GM12878 (cell line): ENCODE results near the gene PTPN14. TPM values are rescaled to one million over a fixed set of nuclear protein-coding genes. Genes with fewer than 3 reads are reported as not detected.

Source experiments
- ATAC-seq: fragments of 200-7000 bp; cut with Tn5 transposase; 3 replicates; pipeline ENCODE4 v1.9.1; 2020; ENCODE audit warnings: mild to moderate bottlenecking, moderate library complexity
- BruUV-seq: library from RNA; stranded (reverse); fragments of 400-500 nt; replicated peaks from 2 replicates; lab custom pipeline; 2021; lab: Mats Ljungman, UMichigan
- CTCF ChIA-PET: fragments of 300-600 bp; sonication (Branson Sonifier 250); formaldehyde crosslinking; extraction: SDS; loops from one replicate; lab custom pipeline; 2021; ENCODE audit warnings: inconsistent platforms; lab: Yijun Ruan, JAX
- POLR2A ChIA-PET: fragments of 350-600 bp; formaldehyde crosslinking; extraction: SDS; loops from one replicate; lab custom pipeline; 2021; ENCODE audit warnings: inconsistent platforms; lab: Charles Lee
- RAD21 ChIA-PET: fragments of 300-600 bp; sonication (Branson Sonifier 250); formaldehyde crosslinking; loops from one replicate; lab custom pipeline; 2023; ENCODE audit warnings: antibody characterized with exemption; ENCODE audit not compliant: unreplicated experiment; lab: Charles Lee
- SMC1A ChIA-PET: fragments of 300-600 bp; sonication (Branson Sonifier 250); formaldehyde crosslinking; loops from one replicate; lab custom pipeline; 2023; ENCODE audit not compliant: unreplicated experiment, uncharacterized antibody; lab: Charles Lee
- DNase-seq: peaks from one replicate; pipeline ENCODE4 v3.0.0-alpha.2; 2011; ENCODE audit warnings: low read depth, low spot score
- FAIRE-seq: peaks from 3 replicates; lab custom pipeline; 2011; peaks lifted over from hg19 to GRCh38; lab: Jason Lieb, UNC
- H2AFZ ChIP-seq: 2 replicates; pipeline ENCODE4 v1.6.0; 2011; ENCODE audit warnings: low read depth, low read length, control low read depth; ENCODE audit not compliant: control insufficient read depth
- H3K27ac ChIP-seq: 2 replicates; pipeline ENCODE4 v1.5.1; 2011; ENCODE audit warnings: control low read depth; ENCODE audit not compliant: control insufficient read depth, insufficient read depth
- H3K27me3 ChIP-seq, 2 experiments: replicated peaks in 1 of 2; 2 replicates each; pipeline versions ENCODE4 v1.6.0 to v1.6.1; 2011; ENCODE audit warnings: low read length in 1 of 2; ENCODE audit not compliant: control insufficient read depth in 2 of 2, insufficient read depth in 2 of 2
- H3K36me3 ChIP-seq, 2 experiments: 2 replicates each; pipeline ENCODE4 v1.5.1; 2011; ENCODE audit warnings: low read length in 1 of 2; ENCODE audit not compliant: control insufficient read depth in 2 of 2, insufficient read depth in 2 of 2
- H3K4me1 ChIP-seq: 2 replicates; pipeline ENCODE4 v1.6.1; 2011; ENCODE audit warnings: mild to moderate bottlenecking, low read length, moderate library complexity, mixed read lengths; ENCODE audit not compliant: control insufficient read depth, insufficient read depth
- H3K4me2 ChIP-seq: 2 replicates; pipeline ENCODE4 v1.6.0; 2011; ENCODE audit warnings: control low read depth; ENCODE audit not compliant: control insufficient read depth, insufficient read depth
- H3K4me3 ChIP-seq: fragments of 200-600 bp; sonication (generic); 2 replicates; pipeline ENCODE4 v1.5.1; 2016
- H3K79me2 ChIP-seq: 2 replicates; pipeline ENCODE4 v1.6.0; 2011; ENCODE audit warnings: low read length; ENCODE audit not compliant: control insufficient read depth, insufficient read depth
- H3K9ac ChIP-seq: 2 replicates; pipeline ENCODE4 v1.8.0; 2011; ENCODE audit warnings: low read length, control low read depth, mixed read lengths; ENCODE audit not compliant: control insufficient read depth, insufficient read depth
- H3K9me3 ChIP-seq: replicated peaks from 3 replicates; pipeline ENCODE4 v1.5.1; 2011; ENCODE audit warnings: mild to moderate bottlenecking, low read length; ENCODE audit not compliant: control insufficient read depth, insufficient read depth
- H4K20me1 ChIP-seq: 2 replicates; pipeline ENCODE4 v1.6.0; 2011; ENCODE audit not compliant: control insufficient read depth, insufficient read depth
- BRCA1 ChIP-seq: IDR thresholded peaks from 2 replicates; pipeline ENCODE4 v1.6.1; 2011; ENCODE audit warnings: low read depth, low read length, improper control_type of control experiment
- E2F4 ChIP-seq: IDR thresholded peaks from 2 replicates; pipeline ENCODE4 v1.6.1; 2012; ENCODE audit warnings: low read depth, low read length, improper control_type of control experiment
- E2F8 ChIP-seq: fragments of 450-650 bp; IDR thresholded peaks from 2 replicates; pipeline ENCODE4 v1.6.1; 2018; ENCODE audit warnings: mild to moderate bottlenecking, low read depth, moderate library complexity; ENCODE audit not compliant: partially characterized antibody
- ESRRA ChIP-seq: IDR thresholded peaks from 2 replicates; pipeline ENCODE4 v1.6.1; 2012; ENCODE audit warnings: mild to moderate bottlenecking, low read length, improper control_type of control experiment
- GABPA ChIP-seq: IDR thresholded peaks from 2 replicates; pipeline ENCODE4 v1.6.1; 2014; ENCODE audit warnings: antibody characterized with exemption, low read depth, mild to moderate bottlenecking, inconsistent platforms
- HDAC2 ChIP-seq: fragments of 200-600 bp; sonication (generic); IDR thresholded peaks from 2 replicates; pipeline ENCODE4 v1.6.1; 2017
- KDM1A ChIP-seq: fragments of 200-600 bp; sonication (generic); IDR thresholded peaks from 2 replicates; pipeline ENCODE4 v1.6.1; 2016; ENCODE audit warnings: borderline replicate concordance
- KLF5 ChIP-seq: fragments of 450-650 bp; IDR thresholded peaks from 2 replicates; pipeline ENCODE4 v1.6.1; 2014; ENCODE audit warnings: mild to moderate bottlenecking; ENCODE audit not compliant: partially characterized antibody
- NR2C2 ChIP-seq: IDR thresholded peaks from 2 replicates; pipeline ENCODE4 v1.6.1; 2011; ENCODE audit warnings: borderline replicate concordance, low read depth; ENCODE audit not compliant: control insufficient read depth, insufficient read length
- POLR2AphosphoS2 ChIP-seq: IDR thresholded peaks from 2 replicates; pipeline ENCODE4 v1.6.1; 2011; ENCODE audit warnings: low read depth, mild to moderate bottlenecking, low read length, improper control_type of control experiment, moderate library complexity
- RAD21 ChIP-seq: IDR thresholded peaks from 2 replicates; pipeline ENCODE4 v1.6.1; 2011; ENCODE audit warnings: mild to moderate bottlenecking, low read depth, low read length, moderate library complexity; ENCODE audit not compliant: insufficient read depth
- RELA ChIP-seq: fragments of 450-650 bp; IDR thresholded peaks from 2 replicates; pipeline ENCODE4 v1.8.0; 2014; ENCODE audit warnings: borderline replicate concordance; ENCODE audit not compliant: partially characterized antibody
- TARDBP ChIP-seq: IDR thresholded peaks from 2 replicates; pipeline ENCODE4 v1.6.1; 2016; ENCODE audit warnings: borderline replicate concordance
- TCF12 ChIP-seq: IDR thresholded peaks from 2 replicates; pipeline ENCODE4 v1.6.1; 2011; ENCODE audit warnings: low read depth, mild to moderate bottlenecking, low read length
- USF1 ChIP-seq: IDR thresholded peaks from 2 replicates; pipeline ENCODE4 v1.6.1; 2011; ENCODE audit warnings: borderline replicate concordance, low read depth, mild to moderate bottlenecking, moderate library complexity, mixed read lengths, low read length; ENCODE audit not compliant: insufficient read depth; ENCODE audit errors: extremely low read length
- ZNF207 ChIP-seq: fragments of 450-650 bp; IDR thresholded peaks from 2 replicates; pipeline ENCODE4 v1.6.1; 2014; ENCODE audit warnings: antibody characterized with exemption, mild to moderate bottlenecking, borderline replicate concordance
- ZNF274 ChIP-seq: IDR thresholded peaks from one replicate; pipeline ENCODE4 v1.8.0; 2011; ENCODE audit not compliant: insufficient read length, insufficient read depth
- WGBS: methylation state at CpG from one replicate; pipeline ENCODE4 v1.1.6; 2016; ENCODE audit warnings: low lambda C conversion rate; ENCODE audit not compliant: insufficient replicate concordance, insufficient coverage; ENCODE audit errors: missing lambda C conversion rate; 5-methylcytosine and 5-hydroxymethylcytosine counted together
- in situ Hi-C: fragments of 300-500 bp; cut with MboI; formaldehyde crosslinking; loops from 9 replicates; pipeline ENCODE4 v1.14.3; 2018; ENCODE audit warnings: mixed read lengths
- intact Hi-C: fragments of 100-400 bp; cut with micrococcal nuclease; formaldehyde crosslinking; loops from one replicate; pipeline ENCODE4 v1.14.2; 2022; ENCODE audit not compliant: unreplicated experiment
- polyA plus RNA-seq, 11 experiments: library from polyadenylated mRNA; depleted of rRNA in 4 of 11; unstranded in 6 of 11; stranded (reverse) in 5 of 11; fragments of >200 nt; fragmentation: Nextera tagmentation in 4 of 11; fragmentation: Illumina TruSeq in 1 of 11; extraction: Ambion mirVana in 4 of 11; extraction: Trizol in 1 of 11; gene quantifications; 1 replicate in 1 of 11; 2 replicates in 10 of 11; pipeline versions ENCODE4 v1.2.1 to v1.2.3, GENCODE V29; 2011 to 2016; ENCODE audit warnings: inconsistent platforms in 2 of 11, missing spikeins in 2 of 11, low read depth in 1 of 11
- total RNA-seq, 4 experiments: library from RNA; depleted of rRNA in 3 of 4; stranded (reverse); fragments of >200 nt in 3 of 4; fragmentation: Illumina TruSeq in 1 of 4; extraction: Trizol in 1 of 4; gene quantifications; 2 replicates each; pipeline versions ENCODE4 v1.2.1 to v1.2.3, GENCODE V29; 2013 to 2021

PTPN14 gene
- total and polyA plus RNA-seq, 10 of the 15 experiments (the other 5 are each of a cell fraction or from before 2014, with no cell fraction given), result 0.05 to 5.1 (median 0.44) TPM

GRCh38 chr1:214329470-214330220 lies 221.8 kb downstream of the PTPN14 start:
- ATAC-seq (no peak), DNase-seq (no peak), FAIRE-seq (no peak)
- Histone ChIP-seq H3K27ac (no peak overlapping the region), H2AFZ (no peak overlapping the region), H3K27me3 (no peaks in the 10 kb centered on the region), H3K9ac (no peak overlapping the region), H4K20me1 (no peaks in the 10 kb centered on the region), H3K79me2 (no peaks in the 10 kb centered on the region), H3K36me3 (peaks cover 1 to 3% of the 10 kb centered on the region in 2 experiments; a peak in 3 of 4 replicates), H3K4me1 (peaks cover 4% of the 10 kb centered on the region; the same call in 1 of the 2 replicates), H3K4me2 (no peak overlapping the region), H3K9me3 (no peaks in the 10 kb centered on the region), H3K4me3 (no peak overlapping the region)
- TF ChIP-seq NR2C2 (no peak), USF1 (no peak), ZNF274 (no peak), TARDBP (no peak), E2F4 (no peak), RELA (no peak), ESRRA (no peak), ZNF207 (no peak), E2F8 (no peak), GABPA (no peak), KDM1A (no peak), RAD21 (no peak), KLF5 (no peak), HDAC2 (no peak), POLR2AphosphoS2 (no peak), BRCA1 (no peak), TCF12 (no peak)
- in situ Hi-C loops, result loop anchor here (5.0 to 10.0 kb wide), 5 partner anchors 62 to 1195 kb away; no protein-coding TSS in a partner anchor
- SMC1A ChIA-PET, result interaction anchor here (0.7 to 12.2 kb wide), 16 partner anchors 10 to 303 kb away, joined by 3 to 323 read pairs (median 4); no protein-coding TSS in a partner anchor
- RAD21 ChIA-PET, result interaction anchor here (0.9 to 10.5 kb wide), 14 partner anchors 10 to 1206 kb away, joined by 3 to 175 read pairs (median 8); no protein-coding TSS in a partner anchor
- CTCF ChIA-PET, result interaction anchor here (0.7 to 17.7 kb wide), 37 partner anchors 9 to 1086 kb away, joined by 3 to 597 read pairs (median 7); partner anchors contain the start of gene SMYD2
- BruUV-seq, result no TSS peak
- POLR2A ChIA-PET, result interaction anchor here (0.8 to 1.0 kb wide), 2 partner anchors 56 to 256 kb away, joined by 3 read pairs; no protein-coding TSS in a partner anchor
- intact Hi-C loops, result loop anchor here (1.0 to 10.0 kb wide), 5 partner anchors 68 to 1195 kb away; no protein-coding TSS in a partner anchor
- 89% methylated on average over 20 of the region's 20 CpGs for WGBS
